Stimulated activated CD8-positive, alpha-beta memory T cell treated with anti-CD3 and anti-CD28 coated beads, Interleukin-4, amount 100 ng/mL, for 1 hour (primary cell): Measurements from ENCODE around the gene UBL7.
"Not testable (repeated sequence)": the region's sequence is repeated elsewhere in the genome, so short reads cannot be mapped to it uniquely, and the experiment has no call there.

Experiments
- DNase-seq, 2 donors: peaks; one replicate each; pipeline ENCODE4 v3.0.0-alpha.2; 2020; ENCODE audit warnings: low read depth in 2 of 2, low spot score in 1 of 2

The UBL7 gene

DNA sequence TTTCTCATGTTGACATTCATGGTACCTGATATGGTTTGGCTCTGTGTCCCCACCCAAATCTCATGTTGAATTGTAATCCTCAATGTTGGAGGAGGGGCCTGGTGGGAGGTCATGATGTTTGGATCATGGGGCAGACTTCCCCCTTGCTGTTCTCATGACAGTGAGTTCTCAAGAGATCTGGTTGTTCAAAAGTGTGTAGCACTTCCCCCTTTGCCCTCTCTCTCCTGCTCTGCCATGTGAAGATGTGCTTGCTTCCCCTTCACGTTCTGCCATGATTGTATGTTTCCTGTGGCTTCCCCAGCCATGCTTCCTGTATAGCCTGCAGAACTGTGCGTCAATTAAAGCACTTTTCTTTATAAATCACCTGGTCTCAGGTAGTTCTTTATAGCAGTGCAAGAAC, 3.3 kb upstream of the UBL7 start:
- no peak for DNase-seq

GRCh38 chr15:74463634-74464033, 2.7 kb upstream of the UBL7 start:
- DNase-seq = no peak

GRCh38 chr15:74461847-74462511, 1.0 kb upstream of the UBL7 start:
- no peak for DNase-seq

DNA sequence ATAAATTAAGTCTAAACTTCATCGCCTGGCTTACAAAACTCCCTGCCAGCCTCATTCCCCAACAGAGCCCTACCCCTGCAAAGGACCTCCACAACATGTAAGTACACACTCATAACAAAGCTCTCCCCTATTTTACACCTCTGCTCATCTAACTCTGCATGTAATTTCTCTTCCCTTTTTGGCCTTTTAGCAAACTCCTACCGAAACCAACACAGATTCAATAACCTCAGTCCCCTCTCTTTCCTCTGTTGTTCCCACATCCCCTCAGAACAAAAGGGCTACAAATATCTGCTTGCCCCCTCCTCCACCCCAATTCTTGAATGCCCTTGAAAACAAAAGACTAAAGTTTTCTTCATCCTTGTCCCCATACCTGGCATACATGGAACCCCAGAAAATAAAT, 662 bp downstream of the UBL7 start:
- DNase-seq = no peak

- not testable (repeated sequence) for DNase-seq
Observed at GRCh38 chr15:74459798-74460197, 1.2 kb downstream of the UBL7 start.

- no peak for DNase-seq
Observed at GRCh38 chr15:74458473-74458872, 2.5 kb downstream of the UBL7 start.

- DNase-seq = not testable (repeated sequence)
Observed at GRCh38 chr15:74457036-74457435, 3.9 kb downstream of the UBL7 start.

- DNase-seq = no peak
Observed at GRCh38 chr15:74454764-74455500, 6.0 kb downstream of the UBL7 start.

DNA sequence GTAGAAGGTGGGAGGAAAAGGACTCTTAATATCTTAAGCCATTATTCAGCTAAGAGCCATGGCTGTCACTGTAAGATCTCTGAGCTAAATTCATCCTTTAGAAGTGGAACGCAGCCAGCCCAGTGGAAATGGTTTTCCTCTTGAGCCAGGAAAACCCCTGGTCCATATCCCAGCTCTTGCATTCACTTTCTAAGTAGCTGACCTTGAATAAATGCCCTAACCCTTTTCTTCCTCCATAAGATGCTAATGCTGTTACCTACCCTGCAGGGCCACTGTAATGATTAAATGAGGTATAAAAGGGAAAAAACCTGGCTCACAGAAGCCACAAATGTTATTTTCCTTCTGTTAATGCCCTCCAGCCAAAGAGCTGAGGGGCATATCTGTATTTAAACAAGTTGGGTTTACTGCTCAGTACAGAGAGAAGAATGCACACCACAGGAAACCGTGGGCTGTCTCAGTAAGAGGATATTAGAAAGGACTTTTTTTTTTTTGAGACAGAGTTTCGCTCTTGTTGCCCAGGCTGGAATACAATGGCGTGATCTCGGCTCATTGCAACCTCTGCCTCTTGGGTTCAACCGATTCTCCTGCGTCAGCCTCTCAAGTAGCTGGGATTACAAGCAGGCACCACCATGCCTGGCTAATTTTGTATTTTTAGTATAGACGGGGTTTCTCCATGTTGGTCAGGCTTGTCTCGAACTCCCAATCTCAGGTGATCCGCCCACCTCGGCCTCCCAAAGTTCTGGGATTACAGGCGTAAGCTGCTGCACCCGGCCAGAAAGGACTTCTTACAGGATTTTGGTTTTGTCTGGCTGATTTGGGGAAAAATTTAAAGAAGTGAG, 6.8 kb downstream of the UBL7 start:
- DNase-seq = no peak

DNA sequence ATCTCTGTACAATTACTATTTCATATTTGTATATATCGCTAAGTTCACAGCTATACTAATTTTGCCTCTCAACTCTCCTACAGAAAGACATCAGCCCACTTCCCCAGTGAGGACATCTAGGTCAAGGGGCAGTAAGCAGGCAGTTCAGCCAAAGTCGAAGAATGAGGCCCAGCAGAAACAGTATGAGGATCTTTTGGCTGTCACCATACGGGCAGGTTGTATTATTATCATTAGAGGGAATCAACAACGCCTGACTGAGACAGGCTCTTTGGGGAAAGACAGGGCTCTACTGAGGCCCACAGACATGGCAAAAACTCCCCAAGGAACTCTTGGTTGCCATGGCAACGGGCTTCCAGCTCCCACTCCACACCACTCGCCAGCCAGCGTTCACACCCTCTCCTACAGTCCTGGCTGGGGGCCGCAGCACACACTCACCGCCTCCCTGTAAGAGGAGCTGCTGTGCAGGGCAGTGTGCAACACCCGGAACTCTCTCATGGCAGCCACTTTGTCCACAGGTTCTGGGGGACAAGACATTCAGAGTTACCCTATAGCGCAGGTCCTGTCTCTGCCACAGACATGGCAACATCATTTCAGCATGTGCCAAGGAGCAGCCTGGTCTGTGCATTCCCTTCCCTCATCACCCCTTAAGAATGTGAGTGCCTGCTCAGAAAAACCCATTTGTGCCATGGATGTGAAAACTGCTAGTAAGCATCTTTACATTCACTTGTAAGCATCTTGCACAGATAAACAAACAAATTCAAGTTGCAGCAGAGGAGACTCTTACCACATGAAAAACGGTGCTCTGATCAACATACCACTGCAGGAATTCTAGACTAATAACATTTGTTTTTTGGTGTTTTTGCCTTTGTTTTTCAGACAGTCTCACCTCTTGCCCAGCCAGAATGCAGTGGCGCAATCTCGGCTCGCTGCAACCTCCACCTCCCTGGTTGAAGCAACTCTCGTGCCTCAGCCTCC, 8.8 kb downstream of the UBL7 start:
- DNase-seq = no peak

DNA sequence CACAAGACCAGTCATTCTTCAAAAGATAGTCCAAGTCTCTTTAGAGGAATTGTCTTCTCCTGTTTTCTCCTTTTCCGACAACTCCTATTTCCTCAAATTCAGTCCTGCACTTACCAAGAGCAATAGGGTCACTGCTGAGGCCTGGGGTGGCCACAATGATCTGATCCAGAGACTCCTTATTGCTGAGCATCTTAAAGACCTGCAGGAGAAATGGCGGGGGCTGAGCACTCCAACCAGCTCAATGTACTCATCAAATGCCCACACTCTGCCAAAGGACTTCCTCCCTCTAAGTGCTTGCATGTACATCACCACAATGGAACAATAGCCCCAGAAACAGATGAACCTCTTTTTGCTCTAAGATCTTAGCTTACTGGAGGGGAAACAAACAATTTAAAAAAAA, 9.6 kb downstream of the UBL7 start:
- DNase-seq = no peak

DNA sequence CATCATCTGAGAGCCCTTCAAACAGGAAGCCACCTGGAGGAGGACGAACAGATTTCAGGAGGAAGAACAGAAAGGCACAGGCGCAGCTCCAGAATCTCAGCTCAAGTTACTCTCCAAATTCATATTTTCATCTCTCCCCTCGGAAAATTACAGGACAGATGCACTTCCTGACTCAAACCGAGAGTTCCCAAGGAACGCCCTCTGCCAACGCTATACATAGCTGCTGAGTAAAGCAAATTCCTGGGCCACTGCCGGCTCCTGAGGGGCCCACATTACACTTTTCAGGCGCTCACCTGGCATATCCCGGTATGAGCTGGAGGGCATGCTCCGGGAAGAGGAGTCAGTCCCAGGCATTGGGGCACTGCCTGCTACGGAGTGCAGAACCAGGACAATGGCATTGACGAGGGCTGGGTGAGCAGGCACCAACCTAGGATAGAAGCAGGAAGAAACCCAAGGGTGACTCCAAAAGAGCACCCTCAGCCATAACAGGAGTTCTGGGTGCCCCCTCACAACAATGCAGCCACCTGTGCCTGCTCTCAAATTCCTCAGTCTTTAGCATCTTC, 11.2 kb downstream of the UBL7 start:
- no peak for DNase-seq

DNA sequence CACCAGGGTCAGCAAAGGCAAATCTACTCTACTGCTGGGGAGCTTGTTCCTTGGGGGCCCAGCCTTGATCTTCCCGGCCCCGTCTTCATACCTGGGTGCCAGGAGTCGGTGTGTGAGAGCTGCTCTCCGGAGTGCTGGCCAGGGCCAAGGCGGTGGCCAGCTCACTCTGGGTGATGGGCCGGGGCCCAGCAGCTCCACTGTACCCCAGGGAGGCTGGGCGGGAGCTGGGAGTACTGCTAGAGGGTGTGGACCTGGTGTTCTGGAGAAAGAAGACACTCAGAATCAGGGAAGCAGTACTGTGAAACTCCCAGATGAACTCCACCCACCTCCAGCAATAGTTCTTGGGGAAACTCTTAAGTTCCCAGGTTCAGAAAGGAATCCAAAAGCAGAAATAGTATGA, 11.9 kb downstream of the UBL7 start:
- no peak for DNase-seq

- no peak for DNase-seq
Observed at GRCh38 chr15:74445816-74446763, 14.9 kb downstream of the UBL7 start.

DNA sequence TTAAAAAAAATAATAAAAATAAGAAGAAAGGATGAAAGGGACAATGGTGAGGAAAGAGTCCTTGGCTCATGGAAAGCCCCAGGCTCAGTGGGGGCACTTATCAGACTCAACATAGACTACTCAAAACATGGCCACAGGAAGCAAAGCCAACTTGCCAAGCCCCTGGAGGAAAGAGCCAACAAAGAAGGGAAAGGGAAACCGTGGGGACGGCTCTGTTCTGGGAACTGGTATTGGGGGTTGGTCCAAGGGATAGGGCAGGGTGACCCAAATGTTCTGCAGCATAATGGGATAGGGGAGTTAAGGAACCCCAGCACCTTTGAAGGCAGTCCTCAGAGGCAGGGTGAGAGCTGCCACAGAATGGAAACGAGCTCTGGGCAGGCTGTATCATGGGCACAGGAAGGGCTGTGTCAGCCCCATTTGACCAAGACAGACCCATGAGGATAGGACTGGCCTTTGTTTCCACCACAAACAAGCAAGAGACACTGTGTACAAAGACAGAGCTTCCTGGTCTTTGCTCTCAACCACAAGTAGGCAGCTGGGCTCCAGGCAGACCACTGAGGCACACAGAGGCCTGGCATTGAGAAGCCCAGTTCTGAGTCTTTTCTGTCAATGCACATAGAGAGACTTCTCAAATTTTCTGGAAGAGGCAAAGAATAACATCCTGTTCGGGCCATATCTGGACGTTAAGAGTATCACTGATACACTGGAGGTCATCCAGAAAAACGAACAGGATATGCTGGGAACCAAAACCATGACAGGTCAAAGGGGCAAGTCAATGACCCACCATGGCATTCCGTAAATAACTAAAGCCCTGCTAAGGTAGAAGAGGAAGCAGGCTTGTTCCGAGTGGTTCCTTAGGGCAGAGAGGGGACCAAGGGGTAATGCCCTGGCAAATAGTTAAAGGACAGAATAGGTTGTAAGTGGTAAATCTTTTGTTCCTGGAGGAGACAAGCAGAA, 16.6 kb downstream of the UBL7 start:
- no peak for DNase-seq

GRCh38 chr15:74443100-74443909, 17.7 kb downstream of the UBL7 start:
- no peak for DNase-seq

DNA sequence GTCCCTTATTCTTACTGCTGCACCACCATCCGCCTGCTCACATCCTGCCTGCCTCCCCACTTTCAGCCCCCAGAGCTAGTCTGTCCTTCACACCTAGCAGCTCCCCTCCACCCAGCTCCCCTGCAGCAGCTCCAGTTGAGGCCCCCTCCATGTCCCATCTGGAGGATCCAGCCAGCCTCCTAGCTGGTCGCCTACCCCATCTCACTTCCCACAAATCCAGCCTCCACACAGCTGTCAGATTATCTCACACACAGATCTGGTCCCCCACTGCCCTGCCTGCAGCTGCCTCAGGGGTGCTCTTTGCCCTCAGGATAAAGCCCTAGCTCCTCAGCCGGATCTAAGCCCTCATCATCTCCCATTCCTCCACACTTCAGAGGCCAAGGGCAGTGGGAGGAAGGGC, 18.4 kb downstream of the UBL7 start:
- DNase-seq = no peak
